NCI-H1694 treated with DMSO at 0.1 percent for 48 hours (cell line): Measurements from ENCODE around the gene CCL24.
"Not testable (repeated sequence)": the region's sequence is repeated elsewhere in the genome, so short reads cannot be mapped to it uniquely, and the experiment has no call there.

ENCODE experiments used
- DNase-seq: peaks from one replicate; lab custom pipeline; 2025; lab: John Stamatoyannopoulos, UW

CCL24 gene

DNA sequence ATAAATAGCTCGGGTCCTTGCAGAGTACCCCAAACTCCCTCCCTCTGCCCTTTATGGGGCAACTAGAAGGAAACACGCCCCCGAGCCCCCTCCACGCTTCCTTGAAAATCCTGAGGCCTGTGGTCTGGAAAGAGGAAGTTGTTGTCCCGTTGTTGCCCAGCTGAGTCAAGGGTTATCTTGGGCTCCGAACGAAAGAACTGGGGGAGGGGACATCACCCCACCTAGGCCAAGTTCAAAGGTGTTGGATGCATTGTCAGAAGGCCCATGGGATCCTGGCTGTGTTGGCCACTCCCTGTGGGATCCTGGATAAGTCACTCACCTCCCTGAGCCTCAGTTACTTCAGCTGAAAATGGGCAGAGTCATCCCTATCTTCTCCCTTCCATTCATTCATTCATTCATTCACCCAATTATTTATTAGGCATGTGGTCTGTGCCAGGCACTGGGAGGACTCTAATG is at the start of gene CCL24:
TSS of gene CCL24 (minus strand) at position 26 of the 456 bp plus-strand sequence. CDS start 91 bp downstream, outside the sequence.
- no peak for DNase-seq

DNA sequence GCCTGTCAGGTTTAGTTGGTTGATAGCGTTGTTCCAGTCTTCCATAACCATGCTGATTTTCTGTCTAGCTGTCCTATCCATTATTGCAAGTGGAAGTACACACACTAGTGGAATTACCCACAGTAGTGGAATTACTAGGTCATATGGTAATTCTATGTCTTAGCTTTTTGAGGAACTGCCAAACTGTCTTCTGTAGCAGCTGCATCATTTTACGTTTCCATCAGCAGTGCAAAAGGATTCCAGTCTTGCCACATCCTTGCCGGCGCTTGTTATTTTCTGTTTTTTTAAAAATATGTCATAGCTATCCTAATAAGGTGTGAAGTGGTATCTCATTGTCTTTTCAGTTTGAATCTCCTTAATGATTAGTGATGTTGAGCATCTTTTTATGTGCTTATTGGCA is 48.0 kb upstream of the CCL24 start:
- no peak for DNase-seq

DNA sequence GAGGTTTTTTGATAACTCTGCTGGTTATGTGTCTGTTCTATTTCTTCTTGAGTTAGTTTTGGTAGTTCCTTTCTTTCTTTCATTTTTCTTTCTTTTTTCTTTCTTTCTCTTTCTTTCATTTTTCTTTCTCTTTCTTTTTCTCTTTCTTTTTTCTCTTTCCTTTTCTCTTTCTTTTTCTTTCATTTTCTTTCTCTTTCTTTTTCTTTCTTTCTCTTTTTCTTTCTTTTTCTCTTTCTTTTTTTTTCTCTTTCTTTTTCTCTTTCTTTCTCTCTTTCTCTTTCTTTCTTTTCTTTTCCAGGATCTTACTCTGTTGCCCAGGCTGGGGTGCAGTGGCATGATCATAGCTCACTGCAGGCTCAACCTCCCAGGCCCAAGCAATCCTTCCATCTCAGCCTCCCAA is 44.8 kb upstream of the CCL24 start:
- DNase-seq: no peak

GRCh38 chr7:75856536-75856935 is 42.9 kb upstream of the CCL24 start:
- DNase-seq: no peak

DNA sequence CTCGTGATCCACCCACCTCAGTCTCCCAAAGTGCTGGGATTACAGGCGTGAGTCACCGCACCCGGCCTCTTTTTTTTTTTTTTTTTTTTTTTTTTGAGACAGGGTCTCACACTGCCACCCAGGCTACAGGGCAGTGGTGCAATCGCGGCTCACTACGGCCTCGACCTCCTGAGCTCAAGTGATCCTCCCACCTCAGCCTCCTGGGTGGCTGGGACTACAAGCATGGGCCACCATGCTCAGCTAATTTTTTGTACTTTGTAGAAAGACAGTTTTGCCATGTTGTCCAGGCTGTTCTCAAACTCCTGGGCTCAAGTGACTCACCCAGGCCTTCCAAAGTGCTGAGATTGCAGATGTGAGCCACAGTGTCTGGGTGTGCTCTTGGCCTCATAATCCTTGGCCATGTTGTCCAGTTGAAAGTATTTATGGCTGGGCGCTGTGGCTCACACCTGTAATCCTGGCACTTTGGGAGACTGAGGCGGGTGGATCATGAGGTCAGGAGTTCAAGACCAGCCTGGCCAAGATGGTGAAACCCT is 41.3 kb upstream of the CCL24 start:
- not testable (repeated sequence) for DNase-seq

- no peak for DNase-seq
Observed at GRCh38 chr7:75854233-75854632, 40.6 kb upstream of the CCL24 start.

DNA sequence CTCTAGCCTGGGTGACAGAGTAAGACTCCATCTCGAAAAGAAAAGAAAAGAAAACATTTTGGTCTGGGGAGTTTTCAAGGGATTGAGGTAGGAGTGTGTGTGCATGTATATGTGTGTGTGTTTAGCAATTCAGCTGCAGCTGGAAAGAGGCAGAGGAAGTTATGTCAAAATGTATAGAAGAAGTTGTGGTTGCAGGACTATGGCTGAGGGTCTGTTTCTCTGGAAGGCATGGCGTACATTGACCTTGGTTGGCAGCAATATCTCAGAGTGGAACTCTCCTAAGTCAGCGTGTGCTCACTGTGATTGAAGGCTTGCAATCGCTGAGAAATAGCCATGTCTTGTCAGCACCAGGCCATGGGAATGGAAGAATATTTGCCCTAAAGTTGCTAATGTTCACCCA is 36.6 kb upstream of the CCL24 start:
- DNase-seq: no peak

- DNase-seq: no peak
Observed at GRCh38 chr7:75849573-75849972, 36.0 kb upstream of the CCL24 start.

- no peak for DNase-seq
Observed at GRCh38 chr7:75847707-75848106, 34.1 kb upstream of the CCL24 start.

DNA sequence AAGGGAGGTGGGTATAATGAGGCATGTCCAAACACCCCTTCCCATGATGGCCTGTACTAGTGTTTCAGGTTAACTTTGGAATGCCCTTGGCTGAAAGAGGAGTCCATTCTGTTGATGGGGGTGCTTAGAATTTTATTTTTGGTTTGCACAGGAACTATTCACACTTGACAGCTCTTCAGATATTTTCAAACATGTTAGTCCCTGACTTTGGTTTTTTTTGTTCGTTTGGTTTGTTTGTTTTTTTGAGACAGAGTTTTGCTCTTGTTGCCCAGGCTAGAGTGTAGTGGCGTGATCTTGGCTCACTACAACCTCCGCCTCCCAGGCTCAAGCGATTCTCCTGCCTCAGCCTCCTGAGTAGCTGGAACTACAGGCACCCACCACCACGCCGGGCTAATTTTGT is 31.5 kb upstream of the CCL24 start:
- DNase-seq: not testable (repeated sequence)

GRCh38 chr7:75844158-75844557 is 30.6 kb upstream of the CCL24 start:
- no peak for DNase-seq

- no peak for DNase-seq
Observed at GRCh38 chr7:75843613-75844116, 30.1 kb upstream of the CCL24 start.

GRCh38 chr7:75842836-75843446 is 29.3 kb upstream of the CCL24 start:
- DNase-seq: no peak

DNA sequence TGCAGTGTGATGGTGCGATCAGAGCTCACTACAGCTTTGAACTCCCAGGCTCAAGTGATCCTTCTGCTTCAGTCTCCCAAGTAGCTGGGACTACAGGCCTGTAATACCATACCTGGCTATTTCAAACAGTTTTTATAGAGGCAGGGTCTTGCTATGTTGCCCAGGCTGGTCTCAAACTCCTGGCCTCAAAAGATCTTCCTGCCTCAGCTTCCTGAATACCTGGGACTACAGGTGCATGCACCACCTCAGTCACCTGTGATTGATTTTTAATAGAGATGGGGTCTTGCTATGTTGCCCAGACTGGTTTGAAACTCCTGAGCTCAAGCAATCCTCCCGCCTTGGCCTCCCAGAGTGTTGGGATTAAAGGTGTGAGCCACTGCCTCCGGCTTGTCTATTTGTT is 26.4 kb upstream of the CCL24 start:
- DNase-seq: no peak

- DNase-seq: not testable (repeated sequence)
Observed at GRCh38 chr7:75838281-75838930, 24.8 kb upstream of the CCL24 start.

GRCh38 chr7:75836798-75837197 is 23.2 kb upstream of the CCL24 start:
- DNase-seq: no peak

GRCh38 chr7:75835688-75836285 is 22.2 kb upstream of the CCL24 start:
- no peak for DNase-seq

GRCh38 chr7:75833662-75834061 is 20.1 kb upstream of the CCL24 start:
- not testable (repeated sequence) for DNase-seq

GRCh38 chr7:75830978-75831377 is 17.4 kb upstream of the CCL24 start:
- DNase-seq: no peak

GRCh38 chr7:75829656-75830055 is 16.1 kb upstream of the CCL24 start:
- DNase-seq: not testable (repeated sequence)

DNA sequence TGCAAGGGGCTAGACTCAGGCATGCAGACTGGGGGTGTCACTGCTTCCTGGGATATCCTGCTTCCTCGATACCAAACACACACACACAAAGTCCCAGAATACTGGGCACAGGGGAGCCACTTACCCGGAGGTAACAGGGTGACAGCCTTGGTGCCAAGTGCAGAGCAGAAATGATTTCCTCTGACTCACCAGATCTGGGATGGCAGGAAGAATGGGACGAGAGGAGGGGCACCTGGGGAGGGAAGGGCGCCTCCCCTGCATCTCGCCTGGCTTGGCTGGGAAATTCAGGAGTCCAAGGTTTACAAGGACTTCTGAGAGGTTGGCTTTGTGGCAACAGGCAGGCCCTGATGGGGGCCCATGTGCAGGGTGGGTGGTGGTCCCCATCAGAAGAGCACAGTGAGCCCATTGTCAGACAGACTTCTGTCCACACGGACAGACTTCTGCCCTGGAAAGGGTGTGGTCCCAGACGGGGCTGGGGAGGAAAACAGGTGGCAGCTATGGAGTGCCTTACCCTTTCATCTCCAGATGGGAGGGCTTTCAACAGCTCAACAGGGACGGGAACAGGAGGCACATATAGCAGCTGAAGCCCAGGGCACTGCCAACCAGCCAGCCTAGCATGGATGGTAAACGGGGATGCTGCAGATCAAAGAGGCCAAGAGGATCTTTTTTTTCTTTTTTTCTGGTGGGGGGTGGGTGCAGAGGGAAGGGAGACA is 9.7 kb upstream of the CCL24 start:
- no peak for DNase-seq

DNA sequence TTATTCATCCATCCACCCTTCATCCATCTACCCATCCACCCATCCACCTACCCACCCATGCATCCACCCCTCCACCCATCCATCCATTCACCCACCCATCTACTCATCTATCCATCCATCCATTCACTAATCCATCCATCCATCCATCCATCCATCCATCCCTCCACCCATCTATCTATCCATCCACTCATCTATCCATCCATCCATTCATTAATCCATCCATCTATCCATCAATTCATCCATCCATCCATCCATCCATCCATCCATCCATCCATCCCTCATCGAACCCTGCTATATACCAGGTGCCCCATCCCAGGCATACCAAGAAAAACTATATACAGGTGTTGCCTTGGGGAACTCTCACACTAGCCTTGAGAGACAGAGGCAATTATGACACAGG is 7.1 kb upstream of the CCL24 start:
- no peak for DNase-seq
